ENCODE measurements around the gene CSF3. TPM values are rescaled to one million over a fixed set of nuclear protein-coding genes. Genes with fewer than 3 reads are reported as not detected.

CSF3 gene
- total RNA-seq, 3 donors from 2014 or later (not counting 1 experiment from before 2014, with no cell fraction given): not detected

GRCh38 chr17:39969375-39969774 lies 45.9 kb upstream of the CSF3 start:
- Histone ChIP-seq H3K27ac (ENCODE audit: low read length) (no peak overlapping the region), H3K36me3 (ENCODE audit: control insufficient read depth, insufficient read depth, low read length) (no peaks in the 10 kb centered on the region), H3K9me3 (ENCODE audit: control insufficient read depth, insufficient read depth, low read length) (no peaks in the 10 kb centered on the region), H3K4me1 (ENCODE audit: control insufficient read depth, insufficient read depth, low read length) (peaks cover 30% of the 10 kb centered on the region), H3K27me3 (ENCODE audit: control insufficient read depth, insufficient read depth, low read length) (no peaks in the 10 kb centered on the region), H3K4me3 (ENCODE audit: low read length) (no peak overlapping the region)
- Mint-ChIP-seq H3K27ac (no peak overlapping the region), H3K36me3 (no peaks in the 10 kb centered on the region), H3K4me3 (no peak overlapping the region), H3K27me3 (ENCODE audit: low read depth in 2 of 2) (peaks cover 31 to 37% of the 10 kb centered on the region in 2 donors), H3K4me1 (peaks cover 0 to 10% of the 10 kb centered on the region in 2 donors), H3K9me3 (no peaks in the 10 kb centered on the region)
- no peak for TF ChIP-seq CTCF (IDR thresholded peaks at IDR 0.05)
- ATAC-seq (no peak), DNase-seq (no peak)
- WGBS (ENCODE audit: insufficient coverage): 92% methylated on average over 6 of the region's 6 CpGs
- intact Hi-C loops (cut with micrococcal nuclease): no loop called here

- 80% methylated on average over 7 of the region's 7 CpGs for WGBS (ENCODE audit: insufficient coverage)
- peaks cover 30% of the 10 kb centered on the region for H3K4me1 ChIP-seq (ENCODE audit: control insufficient read depth, insufficient read depth, low read length)
- no peak overlapping the region for H3K4me3 ChIP-seq (ENCODE audit: low read length)
- H3K36me3 Mint-ChIP-seq: no peaks in the 10 kb centered on the region
- H3K4me3 Mint-ChIP-seq: no peak overlapping the region
- no peaks in the 10 kb centered on the region for H3K9me3 Mint-ChIP-seq
- no peaks in the 10 kb centered on the region for H3K27me3 ChIP-seq (ENCODE audit: control insufficient read depth, insufficient read depth, low read length)
- ATAC-seq (no peak), DNase-seq (no peak)
- H3K9me3 ChIP-seq (ENCODE audit: control insufficient read depth, insufficient read depth, low read length): no peaks in the 10 kb centered on the region
- peaks cover 31 to 37% of the 10 kb centered on the region in 2 donors for H3K27me3 Mint-ChIP-seq (ENCODE audit: low read depth in 2 of 2)
- H3K36me3 ChIP-seq (ENCODE audit: control insufficient read depth, insufficient read depth, low read length): no peaks in the 10 kb centered on the region
- TF ChIP-seq CTCF (IDR thresholded peaks at IDR 0.05): no peak
- H3K27ac ChIP-seq (ENCODE audit: low read length): no peak overlapping the region
- H3K4me1 Mint-ChIP-seq: peaks cover 0 to 10% of the 10 kb centered on the region in 2 donors
- no peak overlapping the region for H3K27ac Mint-ChIP-seq
- intact Hi-C loops (cut with micrococcal nuclease): no loop called here
Measured at GRCh38 chr17:39970157-39970692, 45.0 kb upstream of the CSF3 start.

- no peak for DNase-seq
- intact Hi-C loops (cut with micrococcal nuclease): no loop called here
- Histone ChIP-seq H3K4me1 (ENCODE audit: control insufficient read depth, insufficient read depth, low read length) (peaks cover 25% of the 10 kb centered on the region), H3K36me3 (ENCODE audit: control insufficient read depth, insufficient read depth, low read length) (no peaks in the 10 kb centered on the region), H3K27me3 (ENCODE audit: control insufficient read depth, insufficient read depth, low read length) (no peaks in the 10 kb centered on the region), H3K9me3 (ENCODE audit: control insufficient read depth, insufficient read depth, low read length) (no peaks in the 10 kb centered on the region), H3K4me3 (ENCODE audit: low read length) (no peak overlapping the region), H3K27ac (ENCODE audit: low read length) (no peak overlapping the region)
- no peak overlapping the region for H3K27ac Mint-ChIP-seq
- no peaks in the 10 kb centered on the region for H3K9me3 Mint-ChIP-seq
- 99% methylated on average over 4 of the region's 4 CpGs for WGBS (ENCODE audit: insufficient coverage)
- TF ChIP-seq CTCF (IDR thresholded peaks at IDR 0.05): no peak
- H3K36me3 Mint-ChIP-seq: no peaks in the 10 kb centered on the region
- peaks cover 0 to 10% of the 10 kb centered on the region in 2 donors for H3K4me1 Mint-ChIP-seq
- no peak overlapping the region for H3K4me3 Mint-ChIP-seq
- H3K27me3 Mint-ChIP-seq (ENCODE audit: low read depth in 2 of 2): peaks cover 31 to 37% of the 10 kb centered on the region in 2 donors
- ATAC-seq: no peak
Measured at GRCh38 chr17:39971076-39971603, 44.1 kb upstream of the CSF3 start.

- Mint-ChIP-seq H3K27ac (no peak overlapping the region), H3K36me3 (no peaks in the 10 kb centered on the region), H3K4me1 (peaks cover 0 to 2% of the 10 kb centered on the region in 2 donors), H3K4me3 (no peak overlapping the region), H3K9me3 (no peaks in the 10 kb centered on the region), H3K27me3 (ENCODE audit: low read depth in 2 of 2) (peaks cover 27 to 37% of the 10 kb centered on the region in 2 donors)
- H3K27me3 ChIP-seq (ENCODE audit: control insufficient read depth, insufficient read depth, low read length): no peaks in the 10 kb centered on the region
- H3K36me3 ChIP-seq (ENCODE audit: control insufficient read depth, insufficient read depth, low read length): no peaks in the 10 kb centered on the region
- 21% methylated on average over 2 of the region's 3 CpGs for WGBS (ENCODE audit: insufficient coverage)
- no peaks in the 10 kb centered on the region for H3K9me3 ChIP-seq (ENCODE audit: control insufficient read depth, insufficient read depth, low read length)
- H3K27ac ChIP-seq (ENCODE audit: low read length): no peak overlapping the region
- intact Hi-C loops (cut with micrococcal nuclease): no loop called here
- ATAC-seq (no peak), DNase-seq (no peak)
- TF ChIP-seq CTCF (IDR thresholded peaks at IDR 0.05): no peak
- peaks cover 14% of the 10 kb centered on the region for H3K4me1 ChIP-seq (ENCODE audit: control insufficient read depth, insufficient read depth, low read length)
- H3K4me3 ChIP-seq (ENCODE audit: low read length): no peak overlapping the region
Measured at GRCh38 chr17:39972271-39972670, 43.0 kb upstream of the CSF3 start.

Data from natural killer cell (primary cell).